Fibroblast of skin of scalp (primary cell): ENCODE results near the gene LAPTM5.

ENCODE experiments used
- DNase-seq: peaks from one replicate; pipeline ENCODE4 v3.0.0-alpha.2; 2013

Gene LAPTM5

DNA sequence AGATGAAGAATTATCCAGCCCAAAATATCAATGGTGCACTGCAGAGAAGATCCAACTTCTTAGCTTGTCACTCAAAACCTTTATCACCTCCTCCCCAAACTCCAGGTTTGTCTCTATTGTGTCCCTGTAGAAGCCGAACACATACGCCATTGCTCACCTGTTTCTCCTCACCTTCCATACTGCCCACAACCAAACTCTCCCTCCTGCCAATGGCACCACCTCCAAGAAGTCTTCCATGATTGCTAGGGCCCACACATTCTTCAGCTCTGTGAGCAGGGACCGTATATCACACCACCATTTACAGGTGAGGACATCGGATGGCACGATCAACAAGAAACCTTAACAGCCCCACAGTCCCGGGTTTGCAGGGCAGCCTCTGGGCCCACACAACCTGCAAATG is 2.2 kb downstream of the LAPTM5 start:
- DNase-seq = no peak

GRCh38 chr1:30754684-30755171 is 2.8 kb downstream of the LAPTM5 start:
- no peak for DNase-seq

GRCh38 chr1:30753660-30754123 is 3.9 kb downstream of the LAPTM5 start:
- no peak for DNase-seq

DNA sequence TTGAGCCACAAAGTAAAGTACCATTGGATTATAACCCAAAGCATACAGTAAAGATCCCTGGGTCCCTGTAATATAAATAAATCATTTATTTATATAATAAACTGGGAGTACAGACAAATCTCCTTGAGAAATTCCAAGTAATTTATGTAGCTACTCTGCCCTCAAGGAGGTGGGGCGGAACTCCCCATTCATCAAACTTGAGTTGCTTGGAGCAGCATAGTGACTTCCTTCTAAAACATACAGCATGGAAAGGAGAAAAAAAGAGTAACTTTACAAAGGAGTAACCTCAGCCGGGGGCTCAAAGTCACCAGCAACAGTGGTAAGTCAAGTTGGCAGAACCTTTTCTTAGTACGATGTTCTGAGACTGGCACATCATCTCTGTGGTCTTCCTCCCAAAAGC is 4.5 kb downstream of the LAPTM5 start:
- DNase-seq = no peak

DNA sequence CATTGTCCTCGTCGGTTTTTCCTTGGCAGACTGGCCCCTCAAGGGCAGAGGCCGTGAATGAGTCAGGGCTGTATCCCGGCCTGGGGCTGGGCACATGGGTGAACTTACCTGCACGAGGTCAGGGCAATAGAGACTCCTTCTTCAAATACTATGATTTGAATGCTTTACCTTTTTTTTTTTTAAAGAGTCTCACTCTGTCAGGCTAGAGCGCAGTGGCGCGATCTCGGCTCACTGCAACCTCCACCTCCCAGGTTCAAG is 5.0 kb downstream of the LAPTM5 start:
- no peak for DNase-seq

- no peak for DNase-seq
Measured at GRCh38 chr1:30751830-30752650, 5.5 kb downstream of the LAPTM5 start.

DNA sequence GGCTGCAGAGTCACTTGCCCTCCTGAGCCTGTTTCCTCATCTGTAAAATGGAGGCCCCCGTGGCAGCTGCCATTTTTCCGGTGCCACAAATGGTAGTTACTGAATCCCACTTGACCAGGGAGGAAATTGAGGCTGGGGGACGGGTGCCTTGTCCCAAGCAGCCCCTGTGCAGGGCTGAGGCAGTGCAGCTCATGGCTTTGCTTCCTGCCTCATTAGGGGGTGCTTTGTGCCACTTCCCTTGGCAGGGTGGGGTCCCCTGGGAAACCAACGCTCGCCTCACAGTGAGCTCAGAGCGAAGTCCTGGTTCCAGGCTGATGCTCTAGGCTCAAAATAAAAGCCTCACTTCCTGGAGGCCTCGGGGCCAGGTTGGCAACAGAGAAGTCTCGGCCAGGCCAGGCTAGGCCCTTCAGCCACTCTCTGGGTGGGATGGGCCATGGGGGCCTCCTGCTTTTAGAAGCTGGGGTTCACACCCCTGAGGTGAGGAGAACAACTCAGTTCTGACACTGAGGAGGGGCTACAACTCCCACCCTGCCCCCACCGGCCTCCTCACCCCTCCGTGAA is 6.8 kb downstream of the LAPTM5 start:
- no peak for DNase-seq

DNA sequence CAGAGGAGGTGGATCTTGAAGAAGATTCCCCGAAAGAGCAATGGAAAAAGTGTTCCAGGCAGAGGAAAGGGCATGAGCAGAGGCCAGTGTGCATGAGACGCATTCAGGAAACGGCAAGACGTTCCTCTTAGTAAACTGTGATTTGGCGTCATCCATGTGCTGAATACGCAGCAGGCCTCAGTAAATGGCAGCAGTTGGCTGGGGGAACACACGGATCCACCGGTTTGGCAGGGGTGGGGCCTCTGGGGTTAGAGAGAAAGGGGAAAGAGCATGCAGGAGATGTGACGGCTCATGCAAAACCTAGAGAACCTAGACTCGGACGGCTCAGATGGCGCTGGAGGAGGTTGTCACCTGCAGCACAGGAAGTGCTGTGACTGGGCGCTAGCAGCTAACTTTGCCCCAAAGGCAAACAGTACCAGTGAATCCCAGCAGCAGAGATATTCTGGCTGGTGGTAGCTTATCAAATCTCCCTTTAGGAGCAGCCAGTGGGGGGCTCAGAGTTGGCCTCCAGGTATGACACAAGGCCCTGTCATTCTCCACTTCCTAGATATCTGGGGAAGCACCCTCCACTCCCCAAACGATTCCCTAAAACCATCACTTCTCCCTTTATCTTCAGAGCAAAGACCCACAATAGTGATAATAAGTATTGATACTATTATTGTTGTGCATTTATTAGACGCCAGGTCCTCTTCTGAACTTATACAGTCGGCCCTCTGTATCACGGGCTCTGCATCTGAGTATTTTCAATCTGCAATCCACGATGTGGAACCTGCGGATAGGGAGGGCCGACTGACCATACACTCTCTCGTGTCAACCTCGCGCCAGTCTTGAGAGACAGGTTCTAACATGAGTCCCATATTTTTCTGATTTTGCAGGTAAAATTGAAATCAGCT is 7.6 kb downstream of the LAPTM5 start:
- DNase-seq = no peak

DNA sequence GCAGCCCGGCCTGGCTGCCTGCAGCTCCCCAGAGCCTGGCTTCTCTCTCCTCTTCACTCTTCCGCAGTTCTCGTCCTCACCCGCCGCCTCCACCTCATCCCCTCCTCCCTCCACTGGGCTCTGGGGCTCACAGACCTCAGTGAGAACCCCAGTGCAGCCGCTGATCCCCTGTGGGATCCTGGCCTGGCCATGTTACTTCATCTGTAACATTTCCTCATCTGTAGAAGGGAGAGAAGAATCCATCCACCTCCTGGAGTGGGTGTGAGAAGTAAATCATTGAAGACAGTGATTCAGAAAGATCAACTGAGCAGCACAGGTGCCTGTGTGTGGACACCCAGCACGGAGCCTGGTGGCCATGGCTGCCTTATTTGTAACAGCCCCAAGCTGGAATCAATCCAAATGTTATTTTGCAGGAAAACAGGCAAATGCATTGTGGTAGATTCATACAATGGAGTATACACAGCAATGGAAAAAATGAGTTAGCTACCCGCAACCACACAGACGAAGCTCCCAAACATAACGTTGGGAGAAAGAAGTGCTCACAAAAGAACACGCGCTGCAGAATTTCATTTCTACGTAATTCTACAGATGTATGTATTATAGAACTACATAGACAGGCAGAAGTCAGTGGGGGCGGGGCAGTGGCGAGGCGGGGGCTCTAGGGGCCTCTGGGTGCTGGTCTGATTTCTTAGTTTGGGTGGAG is 8.7 kb downstream of the LAPTM5 start:
- no peak for DNase-seq

DNA sequence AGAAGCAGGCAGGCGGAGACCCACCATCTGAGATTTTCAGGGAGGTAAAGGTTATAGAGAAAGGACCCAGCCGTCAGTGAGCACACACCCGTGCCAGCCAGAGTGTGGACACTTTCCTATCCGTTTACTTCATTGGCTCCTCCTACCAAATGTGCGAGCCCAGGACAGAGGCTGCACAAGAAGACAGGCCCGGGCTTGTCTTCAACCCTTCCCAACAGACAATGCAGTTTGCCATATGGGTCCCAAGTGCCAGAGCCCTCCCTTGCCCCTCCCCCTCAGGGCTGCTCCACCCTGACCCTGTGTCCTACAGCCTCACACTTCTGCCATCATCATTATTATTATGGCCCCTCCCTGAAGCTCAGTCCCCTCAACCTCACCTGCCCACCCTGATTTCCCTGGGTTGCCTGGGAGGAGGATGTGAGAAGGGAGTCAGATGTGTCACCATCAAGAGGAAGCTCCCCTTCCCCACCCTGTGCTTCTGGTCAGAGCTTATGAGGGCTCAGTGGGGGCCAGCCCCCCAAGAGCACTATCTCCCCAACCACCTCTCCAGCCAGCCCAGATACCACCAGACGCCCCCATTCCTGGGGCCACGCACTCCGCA is 9.4 kb downstream of the LAPTM5 start:
- peak; percentile 12 for DNase-seq

DNA sequence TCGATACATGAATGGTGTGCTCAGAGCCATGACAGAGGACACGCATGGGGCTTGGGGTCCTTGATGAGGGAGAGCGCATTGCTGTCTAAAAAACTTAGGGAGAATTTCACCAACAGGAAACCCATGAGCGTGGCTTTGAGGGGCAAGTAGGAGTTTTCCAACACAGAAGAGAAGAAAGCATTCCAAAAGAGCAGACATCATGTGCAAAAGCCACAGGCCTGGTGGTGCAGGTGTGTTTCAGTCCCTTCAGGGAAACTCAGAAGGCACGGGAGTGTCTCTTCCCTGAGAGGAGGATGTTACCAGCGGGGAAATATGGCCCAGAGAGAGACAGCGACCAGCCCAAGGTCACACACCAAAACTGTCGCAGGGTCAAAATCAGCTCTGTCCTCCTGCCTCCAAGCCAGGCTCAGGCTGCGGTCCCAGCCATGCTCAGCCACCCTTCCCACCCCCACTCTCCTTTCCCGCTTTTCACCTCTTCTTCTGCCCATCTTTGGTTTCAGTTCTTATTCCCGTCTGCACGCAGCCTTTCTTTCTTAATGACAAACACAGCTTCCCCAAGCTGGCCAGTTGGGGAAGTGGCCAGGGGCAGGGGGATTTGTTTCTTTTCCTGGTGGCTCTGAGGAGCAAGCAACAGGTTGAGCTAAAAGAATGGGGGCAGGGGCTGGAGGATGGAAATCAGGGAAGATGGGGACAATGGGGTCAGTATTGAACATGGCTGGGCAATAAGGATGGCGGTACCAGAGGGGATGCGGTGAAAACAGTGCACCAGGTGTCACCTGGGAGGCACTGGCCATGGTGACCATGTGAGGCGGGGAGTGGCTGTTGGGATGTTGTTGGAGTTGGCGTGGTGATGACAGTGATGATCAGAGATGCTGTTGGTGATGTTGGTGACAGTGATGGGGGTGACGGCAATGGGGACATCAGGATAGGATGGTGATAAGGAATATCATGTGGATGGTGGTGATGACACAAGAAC is 10.3 kb downstream of the LAPTM5 start:
- no peak for DNase-seq

GRCh38 chr1:30746212-30747032 is 11.2 kb downstream of the LAPTM5 start:
- DNase-seq = no peak

DNA sequence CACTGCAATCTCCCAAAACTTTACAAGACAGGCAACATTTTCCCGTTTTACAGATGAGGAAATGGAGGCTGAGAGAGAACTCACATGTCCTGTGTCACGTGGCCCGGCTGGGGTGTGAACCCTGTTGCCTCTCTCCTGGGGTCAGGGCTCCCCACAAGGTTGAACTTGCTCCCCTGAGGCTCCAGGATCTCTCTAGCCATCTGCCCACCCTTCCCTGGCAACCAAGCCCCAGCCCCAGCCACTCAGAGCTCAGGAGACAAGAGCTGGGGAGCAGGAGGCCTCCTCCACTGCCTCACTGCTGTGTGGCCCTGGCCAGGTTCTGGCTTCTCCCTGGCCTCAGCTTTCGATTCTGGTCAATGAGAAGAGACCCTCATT is 11.8 kb downstream of the LAPTM5 start:
- DNase-seq = no peak

DNA sequence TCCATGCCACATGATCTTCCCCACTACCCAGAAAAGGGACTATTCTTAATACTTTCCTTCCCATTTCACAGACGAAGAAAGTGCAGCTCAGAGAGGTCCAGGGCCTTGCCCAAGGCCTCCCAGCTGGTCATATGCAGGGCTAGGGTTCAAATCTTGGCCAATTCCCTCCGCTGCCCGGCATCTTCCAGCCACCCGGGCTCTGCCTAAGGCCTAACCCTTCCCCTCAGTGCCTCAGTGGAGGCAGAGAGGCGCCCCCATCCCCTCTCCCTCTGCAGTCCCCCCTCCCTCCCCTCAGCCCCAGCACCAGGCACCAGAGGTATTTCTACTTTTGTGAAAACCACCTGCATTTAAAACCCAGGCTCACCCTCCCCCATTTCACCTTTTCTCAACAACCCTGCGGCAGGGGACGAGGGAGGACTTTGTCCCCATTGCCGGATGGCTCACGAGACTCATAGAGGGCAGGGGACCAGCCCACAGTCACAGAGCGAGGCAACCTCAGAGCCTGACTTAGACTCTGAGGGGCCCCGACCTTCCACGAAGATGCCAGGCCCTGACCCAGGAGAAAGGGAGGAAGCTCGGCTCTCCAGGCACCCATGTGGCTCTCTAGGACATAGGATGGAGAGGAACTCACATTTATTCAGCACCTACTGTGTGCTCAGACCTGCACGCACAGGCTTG is 12.3 kb downstream of the LAPTM5 start:
- DNase-seq = no peak

DNA sequence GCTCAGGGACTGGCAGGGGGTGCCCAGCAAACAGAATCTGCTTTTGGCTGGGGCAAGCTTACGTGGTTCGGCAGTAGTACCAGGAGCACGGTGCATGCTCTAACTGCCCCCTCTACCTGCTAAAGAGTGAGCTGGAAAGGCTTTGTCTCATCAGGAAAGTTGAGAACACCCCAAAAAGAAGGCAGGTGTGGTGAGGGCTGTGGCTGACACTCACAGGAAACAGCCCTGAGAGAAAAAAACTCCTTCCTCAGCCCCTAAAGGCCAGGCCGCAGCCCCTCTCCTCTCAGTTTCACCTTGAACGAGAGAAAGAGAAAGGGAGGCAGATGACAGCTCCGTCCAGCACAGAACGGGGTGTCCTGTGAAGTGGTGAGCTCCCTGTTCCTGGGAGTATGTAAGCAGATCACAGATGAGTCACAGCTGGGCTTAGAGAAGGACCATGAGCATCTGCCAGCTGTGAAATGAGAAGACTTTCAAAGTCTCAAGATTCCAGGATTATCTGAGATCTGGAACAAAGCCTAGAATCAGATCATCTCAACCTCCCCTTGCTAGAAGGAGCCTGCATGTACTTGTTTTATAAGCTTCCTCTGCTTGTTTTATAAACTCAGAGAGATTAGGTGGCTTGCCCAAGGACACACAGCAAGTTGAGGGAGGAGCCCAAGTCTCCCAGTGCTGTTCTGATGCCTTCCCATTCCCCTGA is 13.4 kb downstream of the LAPTM5 start:
- DNase-seq = peak; percentile 8

DNA sequence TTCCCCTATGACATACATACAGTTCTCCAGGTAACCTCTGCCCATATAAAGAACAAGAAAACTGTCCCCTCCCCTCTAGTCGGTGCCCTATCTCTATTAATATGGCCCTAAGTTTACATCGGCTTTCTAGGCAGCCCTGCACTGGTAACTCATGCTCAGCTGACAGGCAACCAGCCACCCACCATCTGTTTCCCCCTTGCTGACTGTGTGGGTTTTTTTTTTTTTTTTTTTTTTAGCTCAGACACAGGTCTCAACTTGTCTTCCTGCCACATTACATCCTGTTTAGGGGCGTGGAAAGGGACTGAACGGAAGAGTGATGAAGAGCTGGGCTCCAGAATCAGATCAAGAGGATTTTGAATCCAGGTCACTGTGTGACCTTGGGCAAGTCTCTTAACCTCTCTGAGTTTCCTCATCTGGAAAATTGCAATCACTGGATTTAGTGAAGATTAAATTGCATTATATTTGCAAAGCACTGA is 14.0 kb downstream of the LAPTM5 start:
- no peak for DNase-seq

DNA sequence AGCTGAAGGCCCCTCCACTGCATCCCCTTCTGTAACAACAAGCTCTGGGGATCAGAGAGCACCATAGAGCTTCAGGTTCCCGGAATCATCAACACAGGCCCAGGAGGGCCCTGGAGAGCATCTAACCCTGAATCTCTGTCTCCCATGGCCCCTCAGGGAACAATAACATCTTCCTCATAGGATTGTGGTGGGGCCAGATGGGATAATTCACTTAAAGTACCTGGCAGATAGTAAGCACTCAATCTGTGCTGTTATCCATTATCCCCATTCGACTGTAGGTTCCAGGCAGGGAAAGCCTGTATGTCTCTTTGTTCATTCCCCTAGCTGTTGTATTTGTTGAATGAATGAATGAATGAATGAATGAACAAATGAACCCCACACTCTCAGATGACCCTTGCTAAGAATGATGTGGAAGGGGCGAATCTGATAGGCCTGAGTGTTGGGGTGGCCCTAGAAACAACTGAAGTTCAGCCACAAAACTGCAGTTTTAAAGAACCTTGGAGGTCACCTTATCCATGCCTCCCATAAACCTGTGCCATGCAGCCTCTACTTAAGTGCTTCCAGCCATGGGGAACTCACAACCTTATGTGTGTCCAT is 14.5 kb downstream of the LAPTM5 start:
- DNase-seq = no peak

DNA sequence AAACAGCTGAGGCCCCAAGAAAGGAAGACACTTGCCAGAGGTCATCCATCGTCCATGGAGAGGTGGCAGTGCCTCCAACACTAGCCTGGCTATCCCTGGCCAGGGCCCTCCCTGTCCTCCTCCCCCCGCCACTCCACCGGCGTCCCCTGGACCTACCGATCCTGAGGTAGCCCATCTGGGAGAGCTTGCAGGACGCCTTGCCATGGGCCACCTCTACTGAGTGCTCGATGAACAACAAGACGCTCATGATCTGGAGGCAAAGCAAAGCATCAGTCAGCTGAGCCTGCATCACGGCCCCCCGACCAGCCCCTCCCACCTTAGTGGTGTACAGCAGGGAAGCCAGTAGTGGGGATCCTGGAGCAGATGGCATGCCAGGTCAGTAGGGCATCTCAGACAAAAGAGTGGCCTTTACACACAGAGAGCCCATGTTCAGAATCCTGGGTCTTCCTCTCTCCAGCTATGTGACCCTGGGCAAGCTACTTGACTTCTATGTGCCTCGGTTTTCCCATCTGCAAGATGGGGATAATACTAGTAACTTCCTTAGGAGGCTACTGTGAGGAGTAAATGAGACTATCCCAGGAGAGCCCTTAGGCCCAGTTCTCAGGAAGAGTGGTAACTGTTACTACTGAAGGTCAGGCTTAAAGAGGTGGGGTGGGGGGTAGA is 15.1 kb downstream of the LAPTM5 start:
- DNase-seq = no peak
